GM12801 (cell line): Measurements from ENCODE around the gene S1PR4.

Source experiments
- TF ChIP-seq, protein P1 (sequence below): IDR thresholded peaks from one replicate; pipeline ENCODE4 v1.5.1; 2011; ENCODE audit warnings: control low read depth; ENCODE audit not compliant: insufficient read length; ENCODE audit errors: extremely low read depth

The S1PR4 gene

GRCh38 chr19:3216874-3217273 lies 38.3 kb downstream of the S1PR4 start:
- TF ChIP-seq, protein P1, sequence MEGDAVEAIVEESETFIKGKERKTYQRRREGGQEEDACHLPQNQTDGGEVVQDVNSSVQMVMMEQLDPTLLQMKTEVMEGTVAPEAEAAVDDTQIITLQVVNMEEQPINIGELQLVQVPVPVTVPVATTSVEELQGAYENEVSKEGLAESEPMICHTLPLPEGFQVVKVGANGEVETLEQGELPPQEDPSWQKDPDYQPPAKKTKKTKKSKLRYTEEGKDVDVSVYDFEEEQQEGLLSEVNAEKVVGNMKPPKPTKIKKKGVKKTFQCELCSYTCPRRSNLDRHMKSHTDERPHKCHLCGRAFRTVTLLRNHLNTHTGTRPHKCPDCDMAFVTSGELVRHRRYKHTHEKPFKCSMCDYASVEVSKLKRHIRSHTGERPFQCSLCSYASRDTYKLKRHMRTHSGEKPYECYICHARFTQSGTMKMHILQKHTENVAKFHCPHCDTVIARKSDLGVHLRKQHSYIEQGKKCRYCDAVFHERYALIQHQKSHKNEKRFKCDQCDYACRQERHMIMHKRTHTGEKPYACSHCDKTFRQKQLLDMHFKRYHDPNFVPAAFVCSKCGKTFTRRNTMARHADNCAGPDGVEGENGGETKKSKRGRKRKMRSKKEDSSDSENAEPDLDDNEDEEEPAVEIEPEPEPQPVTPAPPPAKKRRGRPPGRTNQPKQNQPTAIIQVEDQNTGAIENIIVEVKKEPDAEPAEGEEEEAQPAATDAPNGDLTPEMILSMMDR = no peak

DNA sequence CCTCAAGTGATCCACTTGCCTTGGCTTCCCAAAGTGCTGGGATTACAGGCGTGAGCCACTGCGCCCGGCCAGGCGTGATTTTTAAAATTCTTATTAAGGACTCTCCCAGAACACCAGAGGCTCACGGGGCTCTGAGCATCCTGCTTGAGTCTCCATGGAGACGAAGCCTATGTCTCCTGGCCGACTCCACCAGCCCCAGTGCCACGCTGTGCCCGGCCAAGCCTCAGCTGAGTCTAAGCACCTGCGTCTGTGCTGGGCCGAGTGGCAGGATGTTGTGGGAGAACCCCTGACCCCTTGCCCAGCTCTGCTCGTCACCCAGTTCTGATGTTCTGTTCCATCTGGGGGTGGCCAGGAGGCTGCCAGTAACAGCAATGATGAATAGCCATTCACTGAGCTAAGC lies 42.0 kb downstream of the S1PR4 start:
- TF ChIP-seq, protein P1 = no peak

- TF ChIP-seq, protein P1 = no peak
Measured at GRCh38 chr19:3222709-3223108, 44.1 kb downstream of the S1PR4 start.

DNA sequence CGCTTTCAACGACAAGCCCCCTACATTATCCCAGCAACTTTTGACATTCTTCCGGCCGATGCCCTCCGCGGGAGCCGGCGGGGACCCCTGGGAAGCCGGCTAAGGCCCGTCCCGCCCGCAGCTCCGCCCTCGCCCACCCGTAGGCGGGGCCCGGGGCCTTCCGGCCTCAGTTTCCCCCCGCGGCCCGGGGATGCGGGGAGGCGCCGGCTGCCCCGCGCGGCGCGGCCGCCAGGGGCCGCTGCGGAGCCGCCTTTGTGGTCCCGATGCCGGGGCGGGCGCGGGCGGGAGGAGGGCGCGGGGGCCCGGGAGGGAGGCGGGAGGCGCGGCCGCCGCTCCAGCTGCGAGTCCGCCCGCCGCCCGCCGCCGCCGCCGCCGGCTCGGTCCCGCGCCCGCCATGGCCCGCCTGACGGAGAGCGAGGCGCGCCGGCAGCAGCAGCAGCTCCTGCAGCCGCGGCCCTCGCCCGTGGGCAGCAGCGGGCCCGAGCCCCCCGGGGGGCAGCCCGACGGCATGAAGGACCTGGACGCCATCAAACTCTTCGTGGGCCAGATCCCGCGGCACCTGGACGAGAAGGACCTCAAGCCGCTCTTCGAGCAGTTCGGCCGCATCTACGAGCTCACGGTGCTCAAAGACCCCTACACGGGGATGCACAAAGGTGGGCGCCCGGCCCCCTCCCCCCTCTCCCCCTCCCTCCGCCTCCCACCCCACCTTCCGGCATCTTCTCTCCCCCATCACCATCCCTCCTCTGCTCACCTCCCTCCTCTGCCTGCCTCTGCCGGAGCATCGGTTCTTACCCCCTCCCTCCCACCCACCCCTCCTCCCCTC lies 46.0 kb downstream of the S1PR4 start, which contains the start of gene CELF5:
Gene CELF5, plus strand, starts transcription at position 316 of the 823 bp plus-strand sequence. Its CDS starts 79 bp downstream, at position 395.
- TF ChIP-seq, protein P1 = no peak

DNA sequence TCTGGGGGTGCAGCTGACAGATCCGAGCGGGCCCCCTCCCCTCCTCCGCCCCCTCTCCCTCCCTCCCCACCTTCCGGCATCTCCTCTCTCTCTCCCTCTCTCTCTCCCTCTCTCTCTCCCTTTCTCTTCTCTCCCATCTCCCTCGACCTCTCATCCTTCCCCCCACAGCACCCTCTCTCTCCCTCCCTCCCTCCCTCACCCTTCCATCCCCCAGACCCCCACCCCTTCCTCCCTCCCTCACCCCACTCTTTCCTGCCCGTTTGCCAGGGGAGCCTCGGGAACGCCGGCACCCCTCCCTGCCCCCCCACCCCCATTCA lies 46.6 kb downstream of the S1PR4 start:
- TF ChIP-seq, protein P1 = no peak

- TF ChIP-seq, protein P1 = no peak
Measured at GRCh38 chr19:3225677-3226093, 47.1 kb downstream of the S1PR4 start.

- TF ChIP-seq, protein P1 = no peak
Measured at GRCh38 chr19:3227054-3227626, 48.6 kb downstream of the S1PR4 start.
